WTC11 (cell line): Measurements from ENCODE around the gene CWH43. TPM values are rescaled to one million over a fixed set of nuclear protein-coding genes. Genes with fewer than 3 reads are reported as not detected.

Experiments used
- ATAC-seq: fragments of 200-7000 bp; cut with Tn5 transposase; 2 replicates; pipeline ENCODE4 v1.10.0; 2021; ENCODE audit warnings: mild to moderate bottlenecking, moderate library complexity
- CTCF ChIA-PET: fragments of 300-600 bp; sonication (Branson Sonifier 250); formaldehyde crosslinking; loops from one replicate; lab custom pipeline; 2021; ENCODE audit warnings: antibody characterized with exemption; lab: Charles Lee
- POLR2A ChIA-PET: fragments of 350-600 bp; sonication (Branson Sonifier 250); formaldehyde crosslinking; loops from one replicate; lab custom pipeline; 2021; ENCODE audit warnings: antibody characterized with exemption; lab: Charles Lee
- DNase-seq: peaks from one replicate; pipeline ENCODE4 v3.0.0; 2021; ENCODE audit warnings: low spot score
- H3K27ac Mint-ChIP-seq: 2 replicates; pipeline ENCODE4 v1.8.0; 2021; ENCODE audit warnings: mixed read lengths
- H3K27me3 Mint-ChIP-seq: 2 replicates; pipeline ENCODE4 v1.8.0; 2021; ENCODE audit warnings: low read depth, mild to moderate bottlenecking, moderate library complexity, mixed read lengths
- H3K36me3 Mint-ChIP-seq: 2 replicates; pipeline ENCODE4 v1.8.0; 2021; ENCODE audit warnings: mixed read lengths
- H3K4me1 Mint-ChIP-seq: 2 replicates; pipeline ENCODE4 v1.8.0; 2022; ENCODE audit warnings: mixed read lengths
- H3K4me3 Mint-ChIP-seq: 2 replicates; pipeline ENCODE4 v1.8.0; 2021; ENCODE audit warnings: mild to moderate bottlenecking, moderate library complexity, mixed read lengths
- H3K9me3 Mint-ChIP-seq: 2 replicates; pipeline ENCODE4 v1.8.0; 2021; ENCODE audit warnings: mixed read lengths
- AR ChIP-seq: fragments of 250-450 bp; sonication (Bioruptor Pico); IDR thresholded peaks from 2 replicates; pipeline ENCODE4 v1.9.0; 2021; ENCODE audit warnings: mild to moderate bottlenecking
- ATF2 ChIP-seq: sonication (generic); formaldehyde crosslinking; IDR thresholded peaks from 2 replicates; pipeline ENCODE4 v1.8.1; 2022; ENCODE audit warnings: low read depth, missing genetic modification reagents, borderline replicate concordance
- CTCF ChIP-seq: fragments of 200-600 bp; IDR thresholded peaks from 2 replicates; pipeline ENCODE4 v1.8.0; 2022; ENCODE audit warnings: antibody characterized with exemption
- ERG ChIP-seq: fragments of 250-450 bp; sonication (Bioruptor Pico); IDR thresholded peaks from 2 replicates; pipeline ENCODE4 v1.8.0; 2021; ENCODE audit warnings: mild to moderate bottlenecking
- IRF1 ChIP-seq: sonication (generic); formaldehyde crosslinking; IDR thresholded peaks from 2 replicates; pipeline ENCODE4 v1.8.0; 2023; ENCODE audit warnings: missing genetic modification reagents
- IRF2 ChIP-seq: sonication (generic); formaldehyde crosslinking; IDR thresholded peaks from 2 replicates; pipeline ENCODE4 v1.8.0; 2022; ENCODE audit warnings: low read depth, missing genetic modification reagents, borderline replicate concordance
- MAX ChIP-seq: sonication (generic); formaldehyde crosslinking; IDR thresholded peaks from 2 replicates; pipeline ENCODE4 v1.8.0; 2022; ENCODE audit warnings: mild to moderate bottlenecking, missing genetic modification reagents
- NFATC4 ChIP-seq: fragments of 250-450 bp; sonication (Bioruptor Pico); IDR thresholded peaks from 2 replicates; pipeline ENCODE4 v1.9.0; 2021; ENCODE audit warnings: mild to moderate bottlenecking
- NFE2L1 ChIP-seq: sonication (generic); formaldehyde crosslinking; IDR thresholded peaks from 2 replicates; pipeline ENCODE4 v1.8.1; 2023; ENCODE audit warnings: missing genetic modification reagents
- SMAD3 ChIP-seq: sonication (generic); formaldehyde crosslinking; IDR thresholded peaks from 2 replicates; pipeline ENCODE4 v1.8.0; 2022; ENCODE audit warnings: missing genetic modification reagents, mild to moderate bottlenecking, borderline replicate concordance
- total RNA-seq: library from RNA; stranded (reverse); gene quantifications from 3 replicates; pipeline ENCODE4 v1.2.3, GENCODE V29; 2021
- TF ChIP-seq, protein P1 (sequence below): sonication (generic); formaldehyde crosslinking; IDR thresholded peaks from 2 replicates; pipeline ENCODE4 v1.8.0; 2022; ENCODE audit warnings: mild to moderate bottlenecking, missing genetic modification reagents

Gene CWH43
- total RNA-seq, 1 experiment from 2014 or later = not detected

- CTCF ChIA-PET = no interaction called here
- no peak for DNase-seq
Measured at GRCh38 chr4:49032440-49033161, 46.5 kb downstream of the CWH43 start.

DNA sequence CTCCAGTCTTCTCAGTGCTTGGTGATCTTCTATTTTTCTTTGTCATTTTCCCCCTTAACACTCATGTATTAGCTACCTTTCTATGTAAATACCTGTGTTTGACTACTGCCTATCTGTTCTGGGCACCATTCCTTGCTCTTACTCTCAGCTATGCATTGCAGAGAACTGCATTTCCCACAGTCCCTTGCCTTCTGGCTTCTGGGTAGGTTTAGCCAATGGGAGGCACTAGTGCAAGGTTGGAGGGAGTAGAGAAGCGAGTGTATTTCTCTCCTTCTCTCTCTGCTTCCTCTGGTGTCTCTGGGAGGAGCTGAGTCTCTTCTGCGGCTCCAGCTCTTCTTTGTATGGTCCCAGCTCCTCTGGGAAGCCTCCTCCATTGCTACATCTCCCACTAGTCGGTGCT lies 50.5 kb downstream of the CWH43 start:
- Mint-ChIP-seq H3K9me3 (peaks cover 73% of the 10 kb centered on the region), H3K36me3 (peaks cover 59% of the 10 kb centered on the region), H3K4me3 (no peak overlapping the region), H3K27me3 (no peaks in the 10 kb centered on the region; the same call in 1 of the 2 replicates), H3K4me1 (no peaks in the 10 kb centered on the region), H3K27ac (no peak overlapping the region)
- ATAC-seq = no peak
- no peak for DNase-seq
- TF ChIP-seq MAX (CRISPR knock-in tag) (no peak), IRF2 (CRISPR knock-in tag) (no peak), NFE2L1 (CRISPR knock-in tag) (no peak), NFATC4 (CRISPR knock-in tag) (no peak), ERG (CRISPR knock-in tag) (no peak), AR (CRISPR knock-in tag) (no peak), ATF2 (CRISPR knock-in tag) (no peak)
- TF ChIP-seq, protein P1, sequence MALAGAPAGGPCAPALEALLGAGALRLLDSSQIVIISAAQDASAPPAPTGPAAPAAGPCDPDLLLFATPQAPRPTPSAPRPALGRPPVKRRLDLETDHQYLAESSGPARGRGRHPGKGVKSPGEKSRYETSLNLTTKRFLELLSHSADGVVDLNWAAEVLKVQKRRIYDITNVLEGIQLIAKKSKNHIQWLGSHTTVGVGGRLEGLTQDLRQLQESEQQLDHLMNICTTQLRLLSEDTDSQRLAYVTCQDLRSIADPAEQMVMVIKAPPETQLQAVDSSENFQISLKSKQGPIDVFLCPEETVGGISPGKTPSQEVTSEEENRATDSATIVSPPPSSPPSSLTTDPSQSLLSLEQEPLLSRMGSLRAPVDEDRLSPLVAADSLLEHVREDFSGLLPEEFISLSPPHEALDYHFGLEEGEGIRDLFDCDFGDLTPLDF (CRISPR knock-in tag) = no peak
- CTCF ChIA-PET = no interaction called here
- POLR2A ChIA-PET = no interaction called here

More at GRCh38 chr4:49032440-49033161, 46.5 kb downstream of the CWH43 start:
- Mint-ChIP-seq H3K36me3 (peaks cover 82% of the 10 kb centered on the region), H3K9me3 (peaks cover 94% of the 10 kb centered on the region), H3K27ac (no peak overlapping the region), H3K27me3 (peaks cover 17% of the 10 kb centered on the region), H3K4me3 (no peak overlapping the region), H3K4me1 (no peaks in the 10 kb centered on the region)
- no peak for TF ChIP-seq IRF1
- TF ChIP-seq SMAD3 (CRISPR knock-in tag) = no peak
- TF ChIP-seq CTCF = peak; percentile 37; the same call in 1 of the 2 replicates
- no peak for ATAC-seq
- POLR2A ChIA-PET = no interaction called here
